A673 (cell line): Measurements from ENCODE around the gene DPF3. TPM values are rescaled to one million over a fixed set of nuclear protein-coding genes. Genes with fewer than 3 reads are reported as not detected.

Experiments
- BruUV-seq: library from RNA; stranded (reverse); fragments of 400-500 nt; replicated peaks from 2 replicates; lab custom pipeline; 2021; lab: Mats Ljungman, UMichigan
- CTCF ChIA-PET: fragments of 300-600 bp; sonication (Branson Sonifier 250); formaldehyde crosslinking; loops from one replicate; lab custom pipeline; 2022; ENCODE audit warnings: antibody characterized with exemption; lab: Charles Lee
- POLR2A ChIA-PET: fragments of 300-600 bp; sonication (Branson Sonifier 250); formaldehyde crosslinking; loops from one replicate; lab custom pipeline; 2022; ENCODE audit warnings: antibody characterized with exemption; ENCODE audit not compliant: low non-redundant PET; lab: Charles Lee
- DNase-seq: peaks from one replicate; pipeline ENCODE4 v3.0.0-alpha.2; 2015; ENCODE audit warnings: low spot score
- H3K27ac ChIP-seq: fragments of 200-600 bp; sonication (generic); 2 replicates; pipeline ENCODE4 v1.5.1; 2016; ENCODE audit warnings: mixed run types, low read depth, mild to moderate bottlenecking, mixed read lengths, antibody characterized with exemption, low read length; ENCODE audit not compliant: poor library complexity, severe bottlenecking
- H3K27me3 ChIP-seq: fragments of 200-600 bp; sonication (generic); replicated peaks from 2 replicates; pipeline ENCODE4 v1.6.1; 2017; ENCODE audit warnings: mixed run types, low read depth, mild to moderate bottlenecking, mixed read lengths, antibody characterized with exemption, low read length; ENCODE audit not compliant: insufficient read depth, poor library complexity
- H3K36me3 ChIP-seq: fragments of 200-600 bp; sonication (generic); 2 replicates; pipeline ENCODE4 v1.6.1; 2016; ENCODE audit warnings: mixed run types, mild to moderate bottlenecking, mixed read lengths, antibody characterized with exemption, low read length; ENCODE audit not compliant: insufficient read depth, poor library complexity, severe bottlenecking
- H3K4me1 ChIP-seq: fragments of 200-600 bp; sonication (generic); 2 replicates; pipeline ENCODE4 v1.6.1; 2017; ENCODE audit warnings: mixed run types, mild to moderate bottlenecking, mixed read lengths, antibody characterized with exemption, low read length; ENCODE audit not compliant: insufficient read depth, poor library complexity, severe bottlenecking
- H3K4me3 ChIP-seq: fragments of 200-600 bp; sonication (generic); 2 replicates; pipeline ENCODE4 v1.5.1; 2016; ENCODE audit warnings: low read depth, mixed run types, mild to moderate bottlenecking, mixed read lengths, low read length; ENCODE audit not compliant: poor library complexity, severe bottlenecking
- H3K9me3 ChIP-seq: fragments of 200-600 bp; sonication (generic); 2 replicates; pipeline ENCODE4 v1.6.1; 2016; ENCODE audit warnings: mixed run types, low read depth, mild to moderate bottlenecking, mixed read lengths, antibody characterized with exemption, low read length; ENCODE audit not compliant: poor library complexity, severe bottlenecking
- EZH2 ChIP-seq: fragments of 200-600 bp; sonication (generic); IDR thresholded peaks from 2 replicates; pipeline ENCODE4 v1.6.1; 2017; ENCODE audit warnings: borderline replicate concordance, low read depth, mild to moderate bottlenecking, mixed read lengths, antibody characterized with exemption, low read length; ENCODE audit not compliant: poor library complexity, severe bottlenecking
- intact Hi-C: fragments of 100-400 bp; cut with micrococcal nuclease; formaldehyde crosslinking; loops from one replicate; pipeline ENCODE4 v1.10.0; 2022; ENCODE audit not compliant: unreplicated experiment
- total RNA-seq: library from RNA; stranded (reverse); gene quantifications from 2 replicates; pipeline ENCODE4 v1.2.3, GENCODE V29; 2021
- TF ChIP-seq, protein P1 (sequence below): fragments of 300-800, 200-600 bp; sonication (generic); conservative IDR thresholded peaks from 2 replicates; pipeline ENCODE4 v1.5.1; 2017; ENCODE audit warnings: low read depth, mild to moderate bottlenecking, antibody characterized with exemption, low read length, moderate library complexity, mixed read lengths

DPF3 gene
- total RNA-seq, 1 experiment from 2014 or later: 15.7 TPM

DNA sequence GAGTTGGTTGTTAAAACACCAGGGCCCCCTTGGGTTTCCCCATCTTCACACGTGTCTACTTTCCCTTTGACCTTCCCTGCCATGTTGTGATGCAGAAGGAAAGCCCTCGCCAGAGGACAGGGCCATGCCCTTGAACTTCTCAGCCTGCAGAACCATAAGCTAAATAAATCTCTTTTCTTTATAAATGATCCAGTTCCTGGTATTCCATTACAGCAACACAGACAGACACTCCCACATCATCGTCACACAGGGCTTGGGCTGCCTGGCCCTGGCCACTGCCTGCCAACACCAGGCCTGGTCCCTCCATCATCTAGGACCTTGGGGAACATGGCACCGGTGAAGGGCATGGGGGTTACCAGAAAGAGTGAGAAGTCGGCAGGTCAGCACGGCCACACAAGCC, 84.8 kb downstream of the DPF3 start:
- CTCF ChIA-PET: no interaction called here
- TF ChIP-seq EZH2: no peak
- TF ChIP-seq, protein P1, sequence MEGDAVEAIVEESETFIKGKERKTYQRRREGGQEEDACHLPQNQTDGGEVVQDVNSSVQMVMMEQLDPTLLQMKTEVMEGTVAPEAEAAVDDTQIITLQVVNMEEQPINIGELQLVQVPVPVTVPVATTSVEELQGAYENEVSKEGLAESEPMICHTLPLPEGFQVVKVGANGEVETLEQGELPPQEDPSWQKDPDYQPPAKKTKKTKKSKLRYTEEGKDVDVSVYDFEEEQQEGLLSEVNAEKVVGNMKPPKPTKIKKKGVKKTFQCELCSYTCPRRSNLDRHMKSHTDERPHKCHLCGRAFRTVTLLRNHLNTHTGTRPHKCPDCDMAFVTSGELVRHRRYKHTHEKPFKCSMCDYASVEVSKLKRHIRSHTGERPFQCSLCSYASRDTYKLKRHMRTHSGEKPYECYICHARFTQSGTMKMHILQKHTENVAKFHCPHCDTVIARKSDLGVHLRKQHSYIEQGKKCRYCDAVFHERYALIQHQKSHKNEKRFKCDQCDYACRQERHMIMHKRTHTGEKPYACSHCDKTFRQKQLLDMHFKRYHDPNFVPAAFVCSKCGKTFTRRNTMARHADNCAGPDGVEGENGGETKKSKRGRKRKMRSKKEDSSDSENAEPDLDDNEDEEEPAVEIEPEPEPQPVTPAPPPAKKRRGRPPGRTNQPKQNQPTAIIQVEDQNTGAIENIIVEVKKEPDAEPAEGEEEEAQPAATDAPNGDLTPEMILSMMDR: no peak
- peak overlapping the region; percentile 42 for H3K27ac ChIP-seq
- peaks cover 5% of the 10 kb centered on the region for H3K4me1 ChIP-seq
- no peak overlapping the region for H3K4me3 ChIP-seq
- intact Hi-C loops: no loop called here
- H3K9me3 ChIP-seq: no peaks in the 10 kb centered on the region
- no peaks in the 10 kb centered on the region for H3K27me3 ChIP-seq
- no peaks in the 10 kb centered on the region for H3K36me3 ChIP-seq
- no peak for DNase-seq
- no TSS peak for BruUV-seq
- POLR2A ChIA-PET: no interaction called here

DNA sequence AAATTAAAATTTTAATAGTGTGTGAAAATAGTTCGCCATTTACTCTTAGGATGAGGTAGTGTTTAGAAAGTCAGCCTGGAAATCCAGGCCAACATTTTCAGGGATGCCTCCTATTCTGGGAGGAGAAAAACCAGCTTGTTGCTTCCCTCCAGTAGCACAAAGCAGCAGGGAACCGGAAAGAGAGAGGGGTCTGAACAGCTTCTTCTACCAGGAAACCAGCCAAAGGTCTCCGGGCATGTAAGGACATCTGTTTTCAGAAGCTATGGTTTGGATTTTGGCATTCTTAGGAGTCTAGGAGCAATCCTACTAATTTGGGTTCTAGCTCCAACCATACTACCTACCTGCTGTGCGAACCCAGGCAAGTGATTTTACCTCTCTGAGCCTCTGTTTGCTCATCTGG, 85.3 kb downstream of the DPF3 start:
- Histone ChIP-seq H3K4me3 (no peak overlapping the region), H3K27me3 (no peaks in the 10 kb centered on the region), H3K27ac (peak overlapping the region; percentile 42), H3K36me3 (no peaks in the 10 kb centered on the region), H3K9me3 (no peaks in the 10 kb centered on the region), H3K4me1 (peaks cover 5% of the 10 kb centered on the region)
- TF ChIP-seq, protein P1: no peak
- TF ChIP-seq EZH2: no peak
- CTCF ChIA-PET: no interaction called here
- no TSS peak for BruUV-seq
- peak; percentile 64 for DNase-seq
- intact Hi-C loops: no loop called here
- POLR2A ChIA-PET: no interaction called here

DNA sequence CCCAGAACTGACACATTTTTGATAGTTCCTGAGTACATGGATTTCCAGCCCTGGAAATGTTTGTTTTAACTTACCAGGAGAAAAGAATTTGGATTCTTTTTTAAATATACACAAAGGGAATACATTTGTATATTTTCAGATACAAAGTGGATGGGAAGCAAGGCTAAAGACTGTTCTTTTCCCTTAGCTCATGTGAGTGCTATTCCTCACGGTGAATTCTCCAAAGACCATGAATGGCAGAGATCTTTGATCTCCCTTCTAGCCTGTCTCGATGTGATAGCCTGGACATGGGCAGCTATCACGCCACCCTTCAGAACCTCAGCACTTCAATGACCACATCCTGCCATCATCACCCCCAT, 91.3 kb downstream of the DPF3 start:
- ChIA-PET POLR2A (no interaction called here), CTCF (no interaction called here)
- H3K36me3 ChIP-seq: no peaks in the 10 kb centered on the region
- H3K4me1 ChIP-seq: no peaks in the 10 kb centered on the region
- BruUV-seq: no TSS peak
- H3K27ac ChIP-seq: no peak overlapping the region
- intact Hi-C loops: no loop called here
- TF ChIP-seq, protein P1: no peak
- no peak for TF ChIP-seq EZH2
- H3K9me3 ChIP-seq: no peaks in the 10 kb centered on the region
- H3K4me3 ChIP-seq: no peak overlapping the region
- no peaks in the 10 kb centered on the region for H3K27me3 ChIP-seq
- DNase-seq: no peak
